Measurements from ENCODE around the gene SSU72.
"Not testable (repeated sequence)": the region's sequence is repeated elsewhere in the genome, so short reads cannot be mapped to it uniquely, and the experiment has no call there.

The SSU72 gene

GRCh38 chr1:1494311-1494710, 80.4 kb downstream of the SSU72 start:
- not testable (repeated sequence) for DNase-seq
